HepG2 (cell line): Measurements from ENCODE around the gene ATP13A3. TPM values are rescaled to one million over a fixed set of nuclear protein-coding genes. Genes with fewer than 3 reads are reported as not detected.
A peak's percentile ranks its signal among the peaks of the same experiment; 100 is the strongest.

Experiments
- CBX2 ChIP-seq, 2 experiments: fragments of 200-600 bp in 1 of 2; sonication (generic); formaldehyde crosslinking in 1 of 2; IDR thresholded peaks; 2 replicates each; pipeline versions ENCODE4 v1.7.0 to v1.8.1; 2018 to 2022; ENCODE audit warnings: low read depth in 2 of 2, low read length in 1 of 2, mild to moderate bottlenecking in 1 of 2, missing genetic modification reagents in 1 of 2
- CBX5 ChIP-seq: sonication (generic); formaldehyde crosslinking; IDR thresholded peaks from 2 replicates; pipeline ENCODE4 v1.4.0; 2020; ENCODE audit warnings: missing genetic modification reagents, borderline replicate concordance
- CEBPZ ChIP-seq: IDR thresholded peaks from 2 replicates; pipeline ENCODE4 v1.6.1; 2012; ENCODE audit warnings: low read length, improper control_type of control experiment
- DNMT3B ChIP-seq: conservative IDR thresholded peaks from 2 replicates; pipeline ENCODE4 v1.6.1; 2016; ENCODE audit warnings: missing biosample characterization, control low read depth
- MIER2 ChIP-seq: IDR thresholded peaks from 2 replicates; pipeline ENCODE4 v1.6.1; 2016; ENCODE audit warnings: missing biosample characterization, missing genetic modification reagents
- PAWR ChIP-seq: sonication (generic); formaldehyde crosslinking; IDR thresholded peaks from 2 replicates; pipeline ENCODE4 v1.4.0; 2020; ENCODE audit warnings: missing genetic modification reagents, mild to moderate bottlenecking, borderline replicate concordance
- PAX8 ChIP-seq: sonication (generic); formaldehyde crosslinking; IDR thresholded peaks from 2 replicates; pipeline ENCODE4 v1.8.0; 2022; ENCODE audit warnings: mild to moderate bottlenecking, missing genetic modification reagents, borderline replicate concordance
- RORA ChIP-seq: sonication (generic); formaldehyde crosslinking; IDR thresholded peaks from 2 replicates; pipeline ENCODE4 v1.5.0; 2020; ENCODE audit warnings: mild to moderate bottlenecking, missing genetic modification reagents, moderate library complexity
- SKIL ChIP-seq: sonication (generic); formaldehyde crosslinking; IDR thresholded peaks from 2 replicates; pipeline ENCODE4 v1.8.0; 2022; ENCODE audit warnings: missing genetic modification reagents, mild to moderate bottlenecking, moderate library complexity, borderline replicate concordance
- TFDP1 ChIP-seq: IDR thresholded peaks from 2 replicates; pipeline ENCODE4 v1.6.1; 2016; ENCODE audit warnings: missing compliant biosample characterization, missing genetic modification reagents, borderline replicate concordance
- THAP11 ChIP-seq: IDR thresholded peaks from 2 replicates; pipeline ENCODE4 v1.6.1; 2016; ENCODE audit warnings: missing biosample characterization, missing genetic modification reagents
- ZBTB1 ChIP-seq: sonication (generic); formaldehyde crosslinking; IDR thresholded peaks from 2 replicates; pipeline ENCODE4 v1.4.0; 2020; ENCODE audit warnings: missing genetic modification reagents, borderline replicate concordance
- ZNF224 ChIP-seq: sonication (generic); formaldehyde crosslinking; IDR thresholded peaks from 2 replicates; pipeline ENCODE4 v1.5.0; 2020; ENCODE audit warnings: mild to moderate bottlenecking, missing genetic modification reagents
- ZNF30 ChIP-seq: sonication (generic); formaldehyde crosslinking; IDR thresholded peaks from 2 replicates; pipeline ENCODE4 v1.5.0; 2020; ENCODE audit warnings: mild to moderate bottlenecking, missing genetic modification reagents
- ZNF331 ChIP-seq: sonication (generic); formaldehyde crosslinking; IDR thresholded peaks from 2 replicates; pipeline ENCODE4 v1.4.0; 2020; ENCODE audit warnings: missing genetic modification reagents
- ZNF431 ChIP-seq: sonication (generic); formaldehyde crosslinking; IDR thresholded peaks from 2 replicates; pipeline ENCODE4 v1.9.0; 2022; ENCODE audit warnings: missing genetic modification reagents, low read depth, mild to moderate bottlenecking, borderline replicate concordance
- ZNF468 ChIP-seq: sonication (generic); formaldehyde crosslinking; IDR thresholded peaks from 2 replicates; pipeline ENCODE4 v1.8.0; 2022; ENCODE audit warnings: mild to moderate bottlenecking, moderate library complexity, missing genetic modification reagents
- ZNF543 ChIP-seq: sonication (generic); formaldehyde crosslinking; IDR thresholded peaks from 2 replicates; pipeline ENCODE4 v1.4.0; 2020; ENCODE audit warnings: mild to moderate bottlenecking, missing genetic modification reagents
- ZNF619 ChIP-seq: sonication (generic); formaldehyde crosslinking; IDR thresholded peaks from 2 replicates; pipeline ENCODE4 v1.4.0; 2020; ENCODE audit warnings: mild to moderate bottlenecking, missing genetic modification reagents
- ZNF790 ChIP-seq: sonication (generic); formaldehyde crosslinking; IDR thresholded peaks from 2 replicates; pipeline ENCODE4 v1.8.0; 2022; ENCODE audit warnings: missing genetic modification reagents, mild to moderate bottlenecking, borderline replicate concordance
- ZSCAN25 ChIP-seq: sonication (generic); formaldehyde crosslinking; IDR thresholded peaks from 2 replicates; pipeline ENCODE4 v1.8.0; 2022; ENCODE audit warnings: mild to moderate bottlenecking, missing genetic modification reagents
- ZXDC ChIP-seq: sonication (generic); formaldehyde crosslinking; IDR thresholded peaks from 2 replicates; pipeline ENCODE4 v1.5.0; 2020; ENCODE audit warnings: mild to moderate bottlenecking, missing genetic modification reagents
- polyA plus RNA-seq, 8 experiments: library from polyadenylated mRNA; depleted of rRNA in 3 of 8; stranded (reverse) in 7 of 8; unstranded in 1 of 8; fragments of >200 nt; fragmentation: Illumina TruSeq in 4 of 8; extraction: Trizol in 4 of 8; gene quantifications; 2 replicates each; pipeline versions ENCODE4 v1.2.1 to v1.2.3, GENCODE V29; 2011 to 2016; ENCODE audit warnings: low read depth in 4 of 8, missing spikeins in 1 of 8, mixed read lengths in 1 of 8; ENCODE audit not compliant: insufficient read depth in 1 of 8
- total RNA-seq, 5 experiments: library from RNA; depleted of rRNA; stranded (reverse); fragments of >200 nt; fragmentation: Illumina TruSeq; extraction: Trizol; gene quantifications; 2 replicates each; pipeline ENCODE4 v1.2.3, GENCODE V29; 2016; ENCODE audit warnings: low read depth in 1 of 5

Gene ATP13A3
- total and polyA plus RNA-seq, 2 of the 13 experiments (the other 11 are each of a cell fraction or from before 2014, with no cell fraction given), result 44.9 to 80.8 TPM

- TF ChIP-seq ZNF331 (CRISPR knock-in tag) (peak; percentile 89), DNMT3B (peak; percentile 59), MIER2 (CRISPR knock-in tag) (peak; percentile 67; the same call in 1 of the 2 replicates), PAWR (CRISPR knock-in tag) (no peak), RORA (no peak), SKIL (CRISPR knock-in tag) (peak; percentile 85), ZNF468 (no peak), CBX5 (CRISPR knock-in tag) (peak; percentile 67; the same call in 1 of the 2 replicates), ZNF543 (CRISPR knock-in tag) (no peak), ZXDC (no peak), ZNF619 (CRISPR knock-in tag) (no peak), THAP11 (CRISPR knock-in tag) (peak; percentile 73), ZBTB1 (CRISPR knock-in tag) (no peak), ZSCAN25 (CRISPR knock-in tag) (0 out of 2 replicates have a peak, but pooled peaks have one; percentile 26), PAX8 (CRISPR knock-in tag) (no peak), CEBPZ (no peak), TFDP1 (CRISPR knock-in tag) (no peak; the same call in 1 of the 2 replicates), ZNF790 (no peak), CBX2 (IDR thresholded peaks at IDR 0.05; ENCODE audit: low read depth, low read length) (no peak), CBX2 (CRISPR knock-in tag; IDR thresholded peaks at IDR 0.05; ENCODE audit: low read depth) (no peak), ZNF224 (no peak), ZNF30 (CRISPR knock-in tag) (no peak), ZNF431 (CRISPR knock-in tag) (0 out of 2 replicates have a peak, but pooled peaks have one; percentile 44)
Observed at GRCh38 chr3:194494951-194495374, 8.2 kb upstream of the ATP13A3 start (continued).
